RKO (cell line): ENCODE results near the gene SCN2A.

Experiments
- DNase-seq: peaks from one replicate; pipeline ENCODE4 v3.0.0-alpha.2; 2016; ENCODE audit warnings: low spot score

SCN2A gene

DNA sequence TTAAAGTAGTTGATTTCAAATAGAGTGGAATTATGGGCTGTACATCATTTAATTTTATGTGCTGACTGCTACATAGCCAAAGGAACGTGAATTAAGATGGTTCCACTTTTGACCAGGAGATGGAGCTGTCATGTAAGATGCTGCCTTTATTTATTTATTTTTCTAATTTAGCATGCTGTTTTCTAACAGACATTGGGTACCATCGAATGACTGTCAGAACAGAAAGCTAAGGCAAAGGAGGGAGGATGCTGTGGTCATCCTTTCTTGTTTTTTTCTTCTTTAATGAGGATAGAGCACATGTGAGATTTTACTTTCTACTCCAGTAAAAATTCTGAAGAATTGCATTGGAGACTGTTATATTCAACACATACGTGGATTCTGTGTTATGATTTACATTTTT is at the start of gene SCN2A:
Gene SCN2A, plus strand, starts transcription at position 185 of the 400 bp plus-strand sequence. CDS start 56,410 bp downstream, outside the sequence.
- DNase-seq = peak; percentile 73

DNA sequence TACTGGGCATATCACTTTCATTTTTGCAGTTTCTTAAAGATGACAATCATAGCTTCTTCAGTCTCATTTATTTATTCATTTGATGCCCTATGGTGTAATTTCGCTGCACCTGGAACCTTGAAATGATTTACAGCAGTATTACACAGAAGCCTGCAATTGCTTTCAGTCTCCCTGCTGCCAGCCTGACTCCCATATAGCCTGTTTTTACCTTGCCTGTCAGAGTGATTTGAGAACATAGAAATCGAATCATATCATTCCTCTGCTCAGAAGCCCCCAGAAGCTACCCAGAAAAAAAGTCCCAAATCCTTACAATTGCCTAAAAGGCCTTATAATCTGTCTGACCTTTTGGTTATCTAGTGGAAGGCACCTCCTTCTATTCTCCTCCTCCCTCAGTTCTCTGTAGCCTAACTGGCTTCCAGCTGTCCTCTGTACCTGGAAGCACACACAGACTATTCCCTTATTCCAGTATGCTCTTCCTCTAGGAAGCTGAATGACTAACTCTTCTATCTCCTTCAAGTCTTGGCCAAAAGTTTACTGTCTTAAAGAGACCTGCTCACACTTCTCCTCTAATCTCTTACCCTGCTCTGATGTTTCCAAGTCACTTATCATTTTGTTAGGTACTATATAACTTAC is 48.0 kb upstream of the SCN2A start:
- DNase-seq = no peak

DNA sequence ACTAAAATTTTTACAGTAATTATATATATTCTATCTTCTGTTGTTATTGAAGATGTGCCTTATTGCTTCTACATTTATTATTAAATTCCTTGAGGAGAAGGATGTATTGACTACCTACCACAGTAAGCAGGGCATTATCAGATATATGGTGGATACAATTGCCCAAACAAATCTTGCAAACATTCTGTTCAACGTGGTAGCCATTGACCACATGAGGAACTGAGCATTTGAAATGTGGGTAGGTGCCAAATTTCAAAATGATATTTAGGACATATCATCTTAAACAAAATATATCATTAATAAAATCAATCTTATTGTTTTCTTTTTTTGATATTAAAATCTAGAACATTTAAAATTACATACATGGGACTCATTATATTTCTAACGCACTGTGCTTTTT is 46.5 kb upstream of the SCN2A start:
- DNase-seq = no peak

DNA sequence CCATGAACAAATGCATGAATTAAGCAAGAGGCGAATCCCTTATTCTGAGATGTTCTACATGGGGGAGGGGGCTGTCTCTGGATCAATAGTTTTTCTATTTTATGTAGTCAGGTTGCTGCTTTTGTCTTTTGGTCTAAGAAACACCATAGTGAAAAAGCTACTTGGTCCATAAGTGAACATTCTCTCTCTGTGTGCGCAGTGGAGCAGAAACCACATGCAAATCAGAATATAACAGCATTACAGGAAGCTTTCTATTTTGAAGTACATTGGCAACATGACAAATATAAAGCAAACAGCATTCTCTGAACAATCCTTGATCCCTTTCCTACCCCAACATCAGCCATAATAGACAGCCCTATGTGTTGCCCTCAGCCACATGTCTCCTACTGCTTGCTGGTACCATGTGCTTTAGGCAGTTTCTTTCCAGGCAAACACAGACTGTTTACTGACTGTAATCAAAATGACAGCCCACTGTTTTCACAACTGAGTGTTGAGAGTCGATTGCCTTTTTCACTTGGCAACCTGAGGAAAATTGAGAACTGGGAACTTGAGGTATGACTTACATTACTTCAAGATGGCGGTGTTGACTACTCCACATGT is 45.9 kb upstream of the SCN2A start:
- no peak for DNase-seq

DNA sequence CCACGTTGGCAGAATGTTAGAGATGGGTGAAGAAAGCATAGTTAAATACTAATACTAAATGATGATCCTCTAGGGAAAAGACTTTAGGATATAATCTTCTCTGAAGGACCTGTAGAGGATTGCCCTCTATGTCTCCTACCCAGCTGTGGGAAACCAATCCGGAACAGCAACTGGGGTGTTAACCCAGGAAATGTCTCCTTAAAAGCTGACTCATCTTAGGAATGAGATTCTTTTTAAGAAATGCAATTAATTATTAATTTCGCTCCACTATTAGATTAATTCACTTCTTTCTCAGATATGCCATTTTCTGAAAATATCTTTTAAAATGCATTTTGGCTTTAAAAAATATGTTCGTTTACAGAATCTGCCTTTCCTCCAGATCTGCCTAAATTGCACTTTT is 42.8 kb upstream of the SCN2A start:
- DNase-seq = no peak

DNA sequence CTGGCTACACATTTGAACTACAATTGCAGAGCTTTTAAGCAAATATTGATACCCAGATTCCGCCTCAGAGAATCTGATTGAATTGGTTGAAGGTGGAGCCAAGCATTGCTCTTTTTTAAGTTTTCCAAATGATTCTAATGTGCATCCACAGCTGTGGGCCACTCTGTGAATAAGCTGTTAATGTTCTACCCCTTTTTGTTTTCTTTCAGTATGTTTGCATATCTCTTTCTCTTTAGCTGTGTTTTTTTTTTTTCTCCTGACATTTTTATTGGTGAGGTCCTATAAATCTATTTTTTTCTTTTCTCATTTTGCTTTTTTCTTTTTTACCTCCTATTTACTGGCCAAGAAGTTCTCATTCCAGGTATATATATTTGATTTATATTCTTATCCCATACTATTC is 41.9 kb upstream of the SCN2A start:
- no peak for DNase-seq

DNA sequence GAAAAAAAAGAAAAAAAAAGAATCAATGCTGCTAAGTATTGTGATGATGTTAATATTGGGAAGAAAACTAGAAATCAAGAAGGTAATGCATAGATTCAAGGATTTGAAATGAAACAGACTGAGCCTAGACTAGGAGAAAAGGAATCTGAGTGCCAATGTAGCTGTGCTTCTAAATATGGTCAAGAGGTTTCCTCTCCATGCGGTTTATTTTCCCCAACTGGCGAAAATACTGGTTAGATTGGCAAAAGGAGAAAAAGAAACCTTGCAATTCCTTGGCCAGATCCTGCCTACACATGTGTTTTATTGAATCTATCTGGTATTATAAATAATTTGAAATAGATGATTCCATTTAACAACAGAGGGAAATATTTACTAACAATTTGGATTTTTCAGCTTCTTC is 41.0 kb upstream of the SCN2A start:
- no peak for DNase-seq

DNA sequence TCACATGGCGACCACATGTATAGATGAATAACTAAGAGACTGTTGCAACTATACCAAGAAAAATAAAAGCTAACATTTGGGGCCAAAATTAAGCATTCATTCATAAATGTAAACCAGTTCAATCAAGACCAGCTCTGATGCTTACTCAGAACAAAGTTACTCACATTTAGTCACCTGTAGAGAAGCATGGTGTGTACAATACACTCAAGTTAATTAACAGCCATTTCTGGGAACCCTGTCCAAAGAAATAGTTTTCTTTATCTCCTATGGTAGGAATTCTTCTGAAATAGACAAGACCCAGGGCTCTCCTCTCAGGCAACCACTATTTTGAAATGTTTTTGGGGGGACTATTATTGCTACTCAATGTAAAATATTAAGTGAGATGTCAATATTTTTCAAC is 37.0 kb upstream of the SCN2A start:
- peak; percentile 13 for DNase-seq

DNA sequence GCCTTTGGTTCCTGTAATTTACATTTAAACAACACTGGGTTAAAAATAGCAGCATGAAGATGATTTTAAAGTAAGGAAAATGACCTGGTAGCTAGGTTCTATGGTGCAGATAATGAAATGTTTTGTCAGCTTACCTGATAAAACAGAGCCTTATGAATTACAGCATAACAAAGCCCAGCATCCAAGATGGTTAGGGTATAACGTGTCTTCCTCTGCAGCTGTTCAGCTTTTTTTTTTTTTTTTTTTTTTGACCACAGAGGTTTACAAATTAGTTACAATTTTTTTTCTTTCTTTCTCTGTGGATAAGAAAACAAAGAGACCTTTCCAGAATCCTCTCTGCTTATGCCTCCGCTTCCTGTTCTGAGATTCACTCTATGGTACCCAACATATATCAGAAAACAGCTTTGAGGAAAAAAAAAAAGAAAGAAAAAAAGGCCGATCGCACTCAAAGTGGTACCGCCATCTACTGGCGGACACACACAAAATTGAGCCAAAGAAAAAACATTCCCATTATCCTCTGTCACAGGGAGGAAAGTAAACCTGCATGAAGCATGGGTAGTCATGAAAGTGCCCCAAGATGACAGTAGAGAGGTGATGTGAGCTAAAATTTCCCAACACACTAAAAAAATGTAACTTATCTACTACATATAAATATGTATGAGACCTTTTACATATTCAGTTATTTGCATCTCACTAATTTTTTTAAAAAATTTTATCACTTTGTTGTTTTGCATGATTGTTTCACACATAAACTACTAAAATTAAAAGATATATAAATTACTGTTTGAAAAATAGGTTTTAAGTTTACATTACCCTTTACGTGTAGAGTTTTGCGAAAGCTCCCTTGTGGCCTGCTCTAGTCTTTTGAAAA is 35.3 kb upstream of the SCN2A start, which contains the start of gene SCN3A:
Gene SCN3A, minus strand, starts transcription at position 362 of the 871 bp plus-strand sequence. CDS start 27,656 bp downstream, outside the sequence.
- DNase-seq = peak; percentile 58

DNA sequence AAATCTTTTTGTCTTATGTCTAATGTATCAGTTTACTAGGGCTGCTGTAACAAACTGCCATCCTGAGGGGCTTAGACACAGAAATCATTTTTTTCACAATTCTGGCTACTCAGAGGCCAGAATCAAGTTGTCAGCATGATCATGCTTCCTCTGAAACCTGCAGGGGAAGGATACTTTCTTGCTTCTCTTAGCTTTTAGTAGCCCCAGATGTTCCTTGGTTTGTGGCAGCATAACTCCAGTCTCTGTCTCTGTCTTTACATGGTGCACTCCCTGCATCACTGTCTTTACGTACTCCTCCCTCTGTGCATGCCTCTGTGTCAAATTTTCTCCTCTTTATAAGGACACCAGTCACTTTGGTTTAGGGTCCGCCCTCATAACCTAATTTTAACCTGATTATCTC is 33.3 kb upstream of the SCN2A start:
- DNase-seq = no peak

DNA sequence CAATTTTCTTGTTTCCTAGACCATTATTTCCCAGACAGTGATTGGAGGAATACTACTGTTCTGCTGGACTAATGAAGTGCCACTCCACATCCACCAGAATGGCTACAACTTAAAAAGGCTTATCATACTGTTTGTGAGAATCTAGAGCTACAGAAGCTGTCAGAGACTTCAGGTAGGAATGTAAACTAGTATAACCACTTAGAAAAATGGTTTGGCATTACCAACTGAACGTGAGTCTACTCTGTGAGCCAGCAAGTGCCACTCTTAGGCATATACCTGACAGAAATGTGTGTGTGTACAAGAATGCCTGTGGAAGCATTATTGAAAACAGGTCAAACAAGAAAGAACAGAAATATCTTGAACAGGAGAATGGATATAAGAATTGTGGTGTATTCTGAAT is 31.1 kb upstream of the SCN2A start:
- DNase-seq = no peak

DNA sequence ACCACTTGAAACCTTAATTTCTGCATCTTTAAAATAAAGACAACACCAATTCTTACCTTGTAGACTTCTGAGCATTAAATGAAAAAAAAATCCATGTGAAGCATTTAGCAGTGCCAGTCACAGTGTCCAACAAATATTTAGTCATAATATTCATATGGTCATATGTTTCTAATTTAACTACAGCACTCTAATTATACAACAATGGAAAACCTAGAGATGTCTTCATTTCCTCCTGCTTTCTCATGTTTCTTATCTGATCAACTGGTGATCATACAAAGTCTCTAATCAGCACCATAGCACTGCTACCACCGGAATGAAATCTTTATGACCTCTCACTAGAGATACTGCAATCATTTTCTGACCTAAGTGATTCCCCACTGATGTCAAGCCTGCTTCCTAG is 25.1 kb upstream of the SCN2A start:
- DNase-seq = no peak

DNA sequence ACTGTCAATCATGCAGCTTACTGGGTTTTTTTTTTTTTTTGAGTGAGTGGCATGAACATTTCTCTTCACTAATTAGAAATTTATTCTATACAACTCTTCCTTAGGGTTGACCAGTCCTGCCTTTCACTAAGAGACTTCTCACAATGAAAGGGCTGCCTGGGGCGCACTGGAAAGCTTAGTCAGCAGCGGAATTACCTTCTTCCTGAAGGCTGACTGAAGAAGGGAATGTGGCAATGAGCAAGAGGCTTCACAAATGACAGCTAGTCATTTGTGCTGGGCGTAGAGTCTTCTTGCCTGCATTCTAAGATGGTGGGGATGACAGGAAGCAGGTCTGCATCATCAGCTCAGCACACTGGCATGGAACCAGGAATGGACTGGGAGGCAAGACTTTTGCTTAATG is 19.7 kb upstream of the SCN2A start:
- DNase-seq = peak; percentile 9

DNA sequence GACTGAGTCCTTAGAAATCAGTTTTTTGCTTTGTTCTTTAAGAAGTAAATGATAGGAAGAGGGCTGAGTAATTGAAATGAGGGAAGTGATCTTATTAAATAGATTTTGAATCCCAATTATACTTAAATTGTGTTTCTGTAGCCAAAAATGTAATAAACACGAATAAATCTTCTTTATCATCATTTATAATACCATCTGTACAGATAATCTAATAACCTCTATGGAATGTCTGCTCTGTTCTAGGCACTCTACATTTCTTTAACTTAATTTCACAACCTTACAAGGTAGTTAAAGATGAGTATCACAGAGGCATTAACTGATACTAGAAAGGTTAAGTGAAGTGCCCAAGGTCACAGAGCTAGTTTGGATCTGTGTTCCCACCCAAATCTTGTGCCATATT is 14.3 kb upstream of the SCN2A start:
- no peak for DNase-seq

DNA sequence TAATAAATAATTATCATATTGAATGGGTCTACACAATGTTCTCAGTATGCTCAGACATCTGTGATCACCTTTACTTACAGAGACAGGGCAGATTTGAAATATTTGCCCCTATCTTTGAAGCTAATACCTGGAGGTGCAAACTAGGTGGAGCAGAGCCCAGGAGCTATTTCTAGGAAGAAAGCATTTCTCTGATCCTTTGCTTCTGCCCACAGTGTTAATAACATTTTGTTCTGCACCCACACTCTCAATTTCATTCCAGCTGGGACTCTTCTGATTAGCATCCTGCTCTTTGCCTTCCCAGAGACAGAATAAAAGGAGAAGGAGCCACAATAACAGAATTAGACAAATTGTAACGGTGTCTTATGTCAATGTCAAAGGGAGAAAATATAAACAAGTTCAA is 11.6 kb upstream of the SCN2A start:
- DNase-seq = no peak

DNA sequence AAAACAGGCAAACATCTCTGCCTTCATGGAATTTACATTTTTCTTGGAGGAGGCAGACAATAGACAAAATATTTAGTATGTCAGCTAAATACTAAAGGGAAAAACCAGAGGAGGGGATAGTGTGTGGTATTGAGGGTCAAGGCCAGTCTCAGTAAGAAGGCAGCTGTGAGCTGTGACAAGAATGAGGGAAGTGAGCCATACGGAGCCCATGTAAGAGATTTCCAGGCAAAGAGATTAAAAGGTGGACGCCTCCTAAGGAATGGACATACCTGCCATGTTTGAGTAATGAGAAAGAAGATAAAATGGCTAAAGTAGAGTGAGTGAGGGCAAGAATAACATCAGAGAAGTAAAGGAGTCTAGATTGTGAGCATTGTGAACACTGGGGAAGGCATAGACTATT is 2.2 kb upstream of the SCN2A start:
- no peak for DNase-seq

DNA sequence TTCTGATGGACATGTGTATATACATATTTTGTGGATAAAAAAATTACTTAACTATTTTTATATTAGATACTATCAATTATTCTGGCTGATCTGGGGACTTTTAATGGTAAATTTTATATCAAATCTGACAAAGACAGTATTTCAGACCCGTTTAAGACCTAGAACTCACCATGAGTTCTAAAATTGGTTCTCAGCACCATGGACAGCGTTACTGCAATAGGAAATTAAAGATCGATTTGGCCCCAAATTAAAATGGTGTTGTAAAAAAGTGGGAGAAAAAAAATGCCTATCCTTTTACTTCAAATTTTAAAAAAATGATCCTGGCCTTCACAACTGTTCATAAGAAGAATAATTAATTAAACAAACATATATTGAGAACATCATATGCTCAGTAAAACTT is 919 bp upstream of the SCN2A start:
- peak; percentile 2 for DNase-seq

DNA sequence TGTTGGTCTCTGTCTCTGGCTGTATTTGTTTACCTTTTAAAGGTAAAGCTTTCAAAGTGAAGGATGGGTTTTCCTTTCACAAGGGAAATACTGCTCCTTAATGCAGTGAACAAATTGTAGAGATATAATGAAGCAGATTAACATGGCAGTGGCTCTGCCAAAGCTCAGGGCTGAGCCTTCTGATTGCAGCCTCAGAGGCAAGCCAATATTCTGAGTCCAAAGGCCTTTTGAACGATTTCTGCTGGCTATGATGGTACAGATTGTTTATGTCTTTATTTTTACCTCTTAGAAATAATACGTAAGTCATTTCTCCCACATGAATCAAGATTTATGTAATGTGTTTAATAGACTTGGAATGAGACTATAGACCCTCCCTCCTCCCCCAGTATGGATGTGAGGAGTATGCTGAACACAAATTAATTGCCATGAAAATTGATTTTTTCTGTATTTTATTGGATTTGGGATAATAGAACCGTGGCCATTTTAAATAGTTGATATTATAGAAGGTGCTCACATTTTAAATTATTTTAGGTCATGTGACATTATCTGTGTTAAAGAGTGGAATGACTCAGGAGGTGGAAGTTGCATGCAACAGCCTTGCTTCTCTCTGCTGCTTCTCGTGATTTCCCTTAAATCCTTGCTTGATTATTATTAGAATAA is 772 bp downstream of the SCN2A start:
- no peak for DNase-seq

DNA sequence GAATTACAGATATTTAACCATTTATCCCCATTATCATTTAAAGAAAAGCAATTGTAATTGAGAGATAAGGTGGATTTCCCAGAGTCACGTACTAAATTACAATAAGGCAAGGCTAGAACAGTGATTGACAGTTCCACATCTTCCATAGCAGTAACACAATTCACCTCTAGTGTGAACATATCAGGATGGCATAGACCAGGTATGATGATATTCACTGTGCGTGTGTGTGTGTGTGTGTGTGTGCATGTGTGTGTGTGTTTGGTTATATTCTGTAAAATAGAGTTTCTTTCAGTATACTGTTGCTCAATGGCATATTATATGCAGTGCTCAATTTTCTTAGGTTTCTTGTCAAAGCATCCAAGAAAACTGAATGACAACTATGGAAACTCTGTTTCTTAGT is 1.7 kb downstream of the SCN2A start:
- DNase-seq = no peak

DNA sequence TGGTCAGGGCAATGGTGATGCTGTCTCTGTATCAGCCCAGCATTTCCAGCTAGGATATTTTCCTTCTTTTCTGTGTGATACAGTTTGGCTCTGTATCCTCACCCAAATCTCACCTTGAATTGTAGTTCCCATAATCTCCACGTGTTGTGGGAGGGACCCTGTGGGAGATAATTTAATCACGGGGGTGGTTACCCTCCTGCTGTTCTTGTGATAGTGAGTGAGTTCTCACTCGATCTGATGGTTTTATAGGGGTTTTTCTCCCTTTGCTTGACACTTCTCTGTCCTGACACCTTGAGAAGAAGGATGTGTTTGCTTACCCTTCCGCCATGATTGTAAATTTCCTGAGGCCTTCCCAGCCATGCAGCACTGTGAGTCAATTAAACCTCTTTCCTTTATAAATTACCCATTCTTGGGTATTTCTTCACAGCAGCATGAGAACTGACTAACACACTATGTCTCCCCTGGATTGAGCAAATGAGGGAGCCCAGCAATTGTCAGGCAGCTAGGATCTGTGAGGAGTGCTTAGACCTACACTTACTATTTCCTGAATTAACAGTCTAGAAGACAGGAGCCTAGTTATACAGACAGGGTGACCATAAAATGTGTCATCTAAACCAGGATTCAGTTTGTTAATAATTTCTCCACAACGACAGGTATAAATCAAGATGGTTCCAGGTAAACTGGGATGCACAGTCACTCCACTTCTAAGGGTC is 6.0 kb downstream of the SCN2A start:
- no peak for DNase-seq

DNA sequence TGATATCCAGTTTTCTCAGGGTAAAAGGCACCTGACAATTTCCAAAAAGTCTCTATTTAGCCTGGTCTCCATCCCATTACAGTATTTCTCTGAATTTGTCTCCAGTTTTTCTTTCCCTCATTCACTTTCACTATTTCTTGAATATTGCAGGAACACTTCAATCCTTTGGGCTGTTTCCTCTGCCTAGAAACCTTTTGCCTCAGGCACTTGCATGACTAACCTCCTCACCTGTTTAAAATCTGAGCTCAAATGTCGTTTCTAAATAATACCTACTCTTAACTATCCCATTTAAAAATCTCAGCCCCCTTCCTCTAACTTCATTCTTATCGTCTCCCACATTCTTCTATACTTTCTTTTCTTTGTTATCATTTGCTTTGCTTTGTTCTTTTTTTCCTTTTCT is 9.0 kb downstream of the SCN2A start:
- DNase-seq = no peak

DNA sequence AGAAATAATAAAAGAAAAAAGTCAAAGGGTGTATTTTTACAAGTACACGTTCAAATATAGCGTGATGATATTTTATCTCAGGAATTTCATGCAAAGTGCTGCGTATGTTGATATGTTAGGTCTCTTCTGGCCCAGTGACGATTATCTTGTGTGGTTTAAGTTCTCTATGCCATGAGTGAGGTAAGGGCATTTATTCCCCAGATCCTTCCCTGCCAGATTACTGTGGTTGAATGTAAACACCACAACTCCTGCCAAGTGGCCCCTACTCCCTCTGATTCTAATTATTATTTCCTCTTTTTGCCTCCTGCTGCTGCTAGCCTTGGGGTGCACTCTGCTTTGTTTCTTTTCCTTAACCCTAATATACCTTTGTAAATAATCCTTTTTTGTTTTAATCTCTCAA is 12.2 kb downstream of the SCN2A start:
- DNase-seq = no peak
